T-helper 1 cell treated with Interleukin-12 subunit alpha and Interleukin-12 subunit beta and Interleukin-4 antibody, amounts not matched to agents 30 μg/mL and 1 μg/mL, for 36 hours (primary cell): ENCODE measurements around the gene TMEM9B.

Source experiments
- H3K27ac Mint-ChIP-seq: one replicate; pipeline ENCODE4 v1.8.0; 2021; ENCODE audit warnings: mild to moderate bottlenecking, mixed read lengths
- H3K27me3 Mint-ChIP-seq: one replicate; pipeline ENCODE4 v1.8.0; 2021; ENCODE audit warnings: low read depth, mixed read lengths
- H3K36me3 Mint-ChIP-seq: one replicate; pipeline ENCODE4 v1.8.0; 2021; ENCODE audit warnings: low read depth, mixed read lengths
- H3K4me1 Mint-ChIP-seq: one replicate; pipeline ENCODE4 v1.8.0; 2021; ENCODE audit warnings: low read depth, mixed read lengths
- H3K4me3 Mint-ChIP-seq: one replicate; pipeline ENCODE4 v1.8.0; 2021; ENCODE audit warnings: mild to moderate bottlenecking, moderate library complexity, mixed read lengths
- H3K9me3 Mint-ChIP-seq: one replicate; pipeline ENCODE4 v1.8.0; 2021; ENCODE audit warnings: mixed read lengths

The TMEM9B gene

DNA sequence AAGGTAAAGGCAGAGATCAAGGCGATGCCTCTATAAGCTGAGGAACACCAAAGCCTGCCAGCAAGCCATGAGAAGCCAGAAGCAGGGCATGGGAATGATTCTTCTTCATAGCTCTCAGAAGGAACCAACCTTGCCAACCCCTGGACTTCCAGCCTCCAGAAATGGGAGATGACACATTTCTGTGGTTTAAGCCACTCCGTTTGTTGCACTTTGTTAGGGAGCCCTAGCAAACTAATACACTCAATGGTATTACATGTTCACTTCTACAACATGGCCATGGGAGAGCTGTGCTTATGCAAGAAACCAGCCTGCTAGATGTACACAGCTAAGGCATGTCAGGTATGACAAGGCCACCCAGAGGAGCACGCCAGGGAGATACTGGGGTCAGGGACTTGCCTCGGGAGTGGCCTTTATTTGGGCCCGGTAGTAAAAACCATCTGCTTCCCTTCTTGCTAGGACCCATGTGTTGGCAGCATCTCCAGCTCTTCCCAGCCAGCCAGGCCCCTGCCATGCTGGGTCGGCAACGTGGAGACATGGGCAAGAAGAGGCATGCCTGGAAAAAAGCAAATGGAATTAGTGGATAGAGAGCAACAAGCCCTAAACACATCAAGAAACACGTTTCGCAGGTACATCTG is 35.1 kb downstream of the TMEM9B start:
- Mint-ChIP-seq H3K4me1 (no peaks in the 10 kb centered on the region), H3K9me3 (no peaks in the 10 kb centered on the region), H3K27ac (no peak overlapping the region)

GRCh38 chr11:8928205-8928604 is 36.0 kb downstream of the TMEM9B start:
- H3K4me1 Mint-ChIP-seq = no peaks in the 10 kb centered on the region
- no peaks in the 10 kb centered on the region for H3K27me3 Mint-ChIP-seq
- H3K27ac Mint-ChIP-seq = no peak overlapping the region
- no peak overlapping the region for H3K4me3 Mint-ChIP-seq
- no peaks in the 10 kb centered on the region for H3K36me3 Mint-ChIP-seq
- H3K9me3 Mint-ChIP-seq = no peaks in the 10 kb centered on the region

More for the DNA sequence above, 35.1 kb downstream of the TMEM9B start:
- Mint-ChIP-seq H3K27me3 (no peaks in the 10 kb centered on the region), H3K36me3 (no peaks in the 10 kb centered on the region), H3K4me3 (no peak overlapping the region)

DNA sequence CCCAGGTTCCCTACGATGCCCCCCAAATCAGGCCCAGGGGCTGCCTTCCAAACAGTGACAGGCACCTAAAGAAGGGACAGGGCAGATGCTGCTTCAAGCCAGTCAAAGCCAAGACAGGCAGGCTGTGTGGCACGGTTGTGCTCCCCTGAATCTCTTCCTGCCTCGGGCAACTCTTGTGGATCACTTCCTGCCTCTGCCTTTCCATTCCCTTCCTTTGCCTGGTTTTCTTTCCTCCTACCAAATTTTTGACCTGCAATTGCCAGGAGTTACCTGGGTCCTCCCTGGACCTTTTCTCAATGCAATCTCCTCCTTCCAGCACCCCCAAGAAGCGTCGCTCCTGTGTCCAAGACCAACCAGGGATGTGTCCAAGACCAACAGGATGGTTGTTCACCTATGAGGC is 37.0 kb downstream of the TMEM9B start:
- Mint-ChIP-seq H3K36me3 (peaks cover 2% of the 10 kb centered on the region), H3K4me1 (no peaks in the 10 kb centered on the region), H3K27ac (no peak overlapping the region), H3K27me3 (no peaks in the 10 kb centered on the region), H3K9me3 (no peaks in the 10 kb centered on the region), H3K4me3 (no peak overlapping the region)

DNA sequence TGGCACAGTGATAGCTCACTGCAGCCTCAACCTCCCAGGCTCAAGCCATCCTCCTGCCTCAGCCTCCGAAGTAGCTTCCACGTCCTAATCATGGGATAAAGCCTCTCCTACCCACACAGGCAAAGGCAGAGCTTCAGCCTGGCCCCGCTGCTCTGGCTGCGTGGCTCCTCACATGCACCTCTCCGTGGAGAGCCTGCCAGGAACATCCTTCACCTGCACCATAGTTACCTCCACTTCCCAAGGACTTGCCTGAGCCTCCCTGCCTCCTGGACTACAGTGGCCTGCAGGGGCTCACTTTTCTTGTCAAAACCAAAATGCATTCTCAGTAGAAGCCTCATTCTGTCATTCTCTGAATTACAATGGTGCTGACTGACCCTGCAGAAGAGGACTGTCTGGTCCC is 38.0 kb downstream of the TMEM9B start:
- Mint-ChIP-seq H3K27me3 (no peaks in the 10 kb centered on the region), H3K9me3 (no peaks in the 10 kb centered on the region), H3K36me3 (peaks cover 11% of the 10 kb centered on the region), H3K27ac (no peak overlapping the region), H3K4me3 (no peak overlapping the region), H3K4me1 (no peaks in the 10 kb centered on the region)

DNA sequence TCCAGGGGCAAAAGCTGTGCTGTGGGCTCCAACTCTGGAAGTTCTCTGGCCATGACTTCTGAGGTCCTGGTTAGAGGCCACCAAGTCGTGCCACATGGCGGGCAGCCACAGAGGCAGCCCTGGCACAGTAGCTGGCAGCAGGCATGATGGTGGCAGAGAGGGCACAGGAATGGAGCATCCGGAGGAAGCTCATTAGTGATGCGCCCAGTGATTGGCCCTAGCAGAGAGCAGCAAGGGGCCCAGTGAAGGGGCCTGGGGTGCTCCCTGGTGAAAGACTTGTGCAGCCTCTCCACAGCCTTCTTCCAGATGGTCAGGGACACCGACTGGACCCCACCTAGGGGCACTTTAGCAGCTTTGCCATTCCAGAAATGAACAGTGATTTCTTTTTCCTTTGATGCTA is 38.5 kb downstream of the TMEM9B start:
- no peak overlapping the region for H3K27ac Mint-ChIP-seq
- no peaks in the 10 kb centered on the region for H3K9me3 Mint-ChIP-seq
- H3K4me1 Mint-ChIP-seq = no peaks in the 10 kb centered on the region
- H3K4me3 Mint-ChIP-seq = no peak overlapping the region
- peaks cover 12% of the 10 kb centered on the region for H3K36me3 Mint-ChIP-seq
- H3K27me3 Mint-ChIP-seq = no peaks in the 10 kb centered on the region

DNA sequence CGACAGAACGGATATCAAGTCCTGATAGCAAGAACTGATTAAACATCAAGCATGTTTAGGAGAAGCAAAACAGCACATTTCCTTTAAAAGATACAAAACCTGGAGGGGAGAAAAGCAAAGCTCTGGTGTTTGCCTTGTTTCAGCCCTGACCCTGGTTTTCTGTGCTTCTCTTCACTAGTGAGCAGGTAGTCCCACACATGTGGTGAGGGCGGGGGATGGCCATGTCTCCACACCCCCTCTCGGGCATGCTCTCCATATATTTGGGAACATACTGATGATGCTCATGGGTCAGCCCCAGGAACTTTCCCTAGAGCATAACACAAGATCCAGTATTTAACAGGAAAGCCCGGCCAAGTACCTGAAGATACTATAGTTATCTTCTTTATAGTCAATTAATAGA is 41.6 kb downstream of the TMEM9B start:
- Mint-ChIP-seq H3K4me3 (no peak overlapping the region), H3K9me3 (no peaks in the 10 kb centered on the region), H3K27me3 (no peaks in the 10 kb centered on the region), H3K36me3 (peaks cover 16% of the 10 kb centered on the region), H3K4me1 (peaks cover 1% of the 10 kb centered on the region), H3K27ac (no peak overlapping the region)

DNA sequence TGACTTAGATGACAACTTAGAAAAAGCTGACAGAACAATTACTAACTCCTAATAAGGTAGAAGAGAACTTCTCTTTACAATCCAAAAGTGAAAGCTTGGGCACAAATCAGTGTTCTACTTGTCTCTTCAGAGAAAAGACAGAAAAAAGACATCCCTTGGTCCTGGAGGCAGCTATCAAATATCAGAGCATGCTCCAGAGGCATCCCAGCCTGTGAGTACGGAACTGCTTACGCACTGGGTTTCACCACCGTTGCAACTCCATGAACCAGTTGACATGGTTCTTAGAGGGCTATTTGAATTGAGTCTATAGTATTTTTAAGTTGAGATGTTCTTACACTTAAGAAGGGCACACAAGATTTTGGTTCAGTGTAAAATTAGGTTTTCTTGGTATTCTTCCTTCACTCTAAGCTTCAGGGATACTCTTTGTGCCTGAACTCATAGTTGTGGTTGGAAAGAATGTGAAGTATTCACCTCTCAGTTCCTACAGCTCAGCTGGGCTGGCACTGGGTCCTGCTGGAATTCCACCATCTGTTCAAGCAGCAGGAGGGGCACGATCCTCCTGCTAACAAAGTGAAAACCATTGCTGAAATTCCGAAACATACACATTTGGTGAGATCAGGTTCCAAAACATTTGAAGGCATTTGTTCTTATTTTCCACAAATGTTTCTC is 47.0 kb downstream of the TMEM9B start:
- Mint-ChIP-seq H3K4me3 (no peak overlapping the region), H3K36me3 (peaks cover 19% of the 10 kb centered on the region)

GRCh38 chr11:8914661-8915018 is 49.6 kb downstream of the TMEM9B start:
- peak overlapping the region; percentile 50 for H3K4me3 Mint-ChIP-seq
- peaks cover 26% of the 10 kb centered on the region for H3K4me1 Mint-ChIP-seq
- H3K9me3 Mint-ChIP-seq = no peaks in the 10 kb centered on the region
- peaks cover 1% of the 10 kb centered on the region for H3K27me3 Mint-ChIP-seq
- H3K27ac Mint-ChIP-seq = peak overlapping the region; percentile 72
- H3K36me3 Mint-ChIP-seq = peaks cover 8% of the 10 kb centered on the region

More for the DNA sequence above, 47.0 kb downstream of the TMEM9B start:
- H3K4me1 Mint-ChIP-seq = peaks cover 20% of the 10 kb centered on the region
- no peaks in the 10 kb centered on the region for H3K9me3 Mint-ChIP-seq
- H3K27ac Mint-ChIP-seq = no peak overlapping the region
- no peaks in the 10 kb centered on the region for H3K27me3 Mint-ChIP-seq

GRCh38 chr11:8913961-8914660 is 50.1 kb downstream of the TMEM9B start:
- H3K27ac Mint-ChIP-seq = peak overlapping the region; percentile 72
- peaks cover 28% of the 10 kb centered on the region for H3K4me1 Mint-ChIP-seq
- peaks cover 6% of the 10 kb centered on the region for H3K27me3 Mint-ChIP-seq
- H3K9me3 Mint-ChIP-seq = no peaks in the 10 kb centered on the region
- peak overlapping the region; percentile 50 for H3K4me3 Mint-ChIP-seq
- peaks cover 8% of the 10 kb centered on the region for H3K36me3 Mint-ChIP-seq

DNA sequence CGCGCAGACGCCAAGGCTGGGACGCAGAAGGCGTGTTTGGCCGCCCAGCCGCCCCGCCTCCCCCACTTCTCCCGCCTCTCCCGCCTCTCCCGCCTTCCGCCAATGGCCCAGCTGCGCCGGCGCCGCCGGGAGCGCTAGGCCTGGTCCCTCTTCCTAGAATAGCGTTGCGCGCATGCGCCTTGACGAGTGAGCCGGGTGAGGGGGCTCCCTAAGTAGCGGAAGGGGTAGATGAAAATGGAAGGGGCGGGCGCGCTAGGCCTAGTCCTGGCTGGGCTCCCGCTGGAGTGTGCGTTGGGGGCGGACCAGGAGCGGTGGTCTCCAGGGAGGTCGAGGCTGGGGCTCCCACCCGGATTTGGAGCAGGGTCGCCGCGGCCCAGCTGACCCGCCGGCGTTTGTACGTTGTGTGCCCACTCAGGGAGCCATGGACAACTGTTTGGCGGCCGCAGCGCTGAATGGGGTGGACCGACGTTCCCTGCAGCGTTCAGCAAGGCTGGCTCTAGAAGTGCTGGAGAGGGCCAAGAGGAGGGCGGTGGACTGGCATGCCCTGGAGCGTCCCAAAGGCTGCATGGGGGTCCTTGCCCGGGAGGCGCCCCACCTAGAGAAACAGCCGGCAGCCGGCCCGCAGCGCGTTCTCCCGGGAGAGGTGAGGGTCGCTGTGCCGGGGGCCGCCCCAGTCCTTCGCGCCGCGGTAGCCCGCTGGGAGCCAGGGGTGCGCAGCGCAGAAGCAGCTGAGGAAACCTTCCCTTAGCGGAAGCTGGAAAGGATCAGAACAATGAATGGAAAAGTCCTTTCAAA is 53.0 kb downstream of the TMEM9B start, which contains the start of gene AKIP1:
Gene AKIP1 (plus strand): TSS at position 161 of the 795 bp plus-strand sequence. CDS start 261 bp downstream, at position 422.
- peaks cover 12% of the 10 kb centered on the region for H3K27me3 Mint-ChIP-seq
- peak within 1 kb of the TSS; percentile 94 for H3K4me3 Mint-ChIP-seq
- peaks cover 4% of the 10 kb centered on the region for H3K36me3 Mint-ChIP-seq
- peak within 1 kb of the TSS; percentile 75 for H3K27ac Mint-ChIP-seq
- H3K4me1 Mint-ChIP-seq = peaks cover 35% of the 10 kb centered on the region
- H3K9me3 Mint-ChIP-seq = no peaks in the 10 kb centered on the region

DNA sequence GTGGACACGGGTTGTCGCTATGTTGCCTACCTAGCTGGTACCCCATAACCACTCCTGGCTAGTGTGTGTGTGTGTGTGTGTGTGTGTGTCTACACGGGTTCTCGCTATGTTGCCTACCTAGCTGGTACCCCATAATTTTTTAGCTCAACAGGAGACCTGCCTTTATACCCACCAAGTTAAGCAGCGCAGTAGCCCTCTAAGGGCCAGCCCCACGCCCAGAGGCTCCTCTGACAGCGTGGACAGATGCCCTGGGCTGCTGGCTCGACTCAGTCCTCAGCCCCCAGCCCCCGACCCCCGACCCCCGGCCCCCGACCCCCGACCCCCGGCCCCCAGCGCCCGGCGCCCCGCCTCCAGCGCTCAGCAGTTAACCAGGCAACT is 53.6 kb downstream of the TMEM9B start:
- peaks cover 35% of the 10 kb centered on the region for H3K4me1 Mint-ChIP-seq
- no peaks in the 10 kb centered on the region for H3K9me3 Mint-ChIP-seq
- peak overlapping the region; percentile 76 for H3K4me3 Mint-ChIP-seq
- H3K27me3 Mint-ChIP-seq = peaks cover 13% of the 10 kb centered on the region
- peaks cover 4% of the 10 kb centered on the region for H3K36me3 Mint-ChIP-seq
- no peak overlapping the region for H3K27ac Mint-ChIP-seq

DNA sequence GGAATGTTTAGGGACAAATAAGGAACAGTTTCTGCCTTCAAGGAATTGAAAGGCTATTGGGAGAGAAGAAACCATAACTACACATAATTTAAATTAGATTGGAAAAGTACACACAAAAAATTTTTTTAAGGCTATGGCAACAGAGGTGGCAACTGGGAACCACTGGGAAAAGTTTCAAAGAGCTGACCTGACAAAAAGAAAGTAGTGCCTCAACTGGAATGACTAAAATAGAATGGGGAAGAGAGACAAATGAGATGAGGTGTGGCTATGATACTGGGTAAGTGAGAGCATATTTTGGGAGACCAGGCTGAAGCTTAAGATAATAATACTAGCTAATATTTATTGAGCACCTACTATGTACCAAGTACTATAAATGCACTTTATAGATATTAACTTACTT is 56.1 kb downstream of the TMEM9B start:
- no peaks in the 10 kb centered on the region for H3K9me3 Mint-ChIP-seq
- H3K4me3 Mint-ChIP-seq = no peak overlapping the region
- H3K4me1 Mint-ChIP-seq = peaks cover 17% of the 10 kb centered on the region
- no peak overlapping the region for H3K27ac Mint-ChIP-seq
- no peaks in the 10 kb centered on the region for H3K36me3 Mint-ChIP-seq
- peaks cover 23% of the 10 kb centered on the region for H3K27me3 Mint-ChIP-seq

GRCh38 chr11:8907116-8907515 is 57.1 kb downstream of the TMEM9B start:
- Mint-ChIP-seq H3K27ac (no peak overlapping the region), H3K9me3 (peaks cover 4% of the 10 kb centered on the region), H3K4me3 (no peak overlapping the region), H3K36me3 (peaks cover 2% of the 10 kb centered on the region), H3K4me1 (peaks cover 15% of the 10 kb centered on the region), H3K27me3 (peaks cover 27% of the 10 kb centered on the region)

DNA sequence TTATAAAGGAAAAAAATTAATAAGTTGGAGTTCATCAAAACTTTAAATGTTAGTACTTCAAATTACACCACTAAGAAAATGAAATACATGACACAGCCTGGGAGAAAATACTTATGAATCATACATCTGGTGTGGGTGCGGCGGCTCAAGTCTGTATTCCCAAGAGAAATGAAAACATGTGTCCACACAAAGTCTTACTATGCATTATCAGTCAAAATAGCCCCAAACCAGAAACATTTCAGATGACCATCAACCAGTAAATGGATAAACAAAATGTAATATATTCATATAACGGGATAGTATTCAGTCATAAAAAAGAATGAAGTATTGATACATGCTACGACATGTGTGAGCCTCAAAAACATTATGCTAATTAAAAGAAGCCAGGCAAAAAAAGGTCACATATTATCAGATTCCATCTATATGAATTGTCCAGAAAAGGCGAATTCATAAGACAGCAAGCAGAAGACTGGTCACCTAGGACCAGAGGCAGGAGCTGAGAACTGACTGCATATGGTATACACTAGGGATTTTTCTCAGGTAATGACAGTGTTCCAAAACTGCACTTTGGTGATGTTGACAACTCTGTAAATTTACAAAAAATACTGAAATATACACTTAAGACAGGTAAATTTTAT is 58.6 kb downstream of the TMEM9B start:
- Mint-ChIP-seq H3K4me1 (peaks cover 14% of the 10 kb centered on the region), H3K4me3 (no peak overlapping the region), H3K9me3 (peaks cover 9% of the 10 kb centered on the region), H3K27ac (no peak overlapping the region), H3K27me3 (peaks cover 30% of the 10 kb centered on the region), H3K36me3 (peaks cover 2% of the 10 kb centered on the region)
